Activated CD4-positive, alpha-beta T cell treated with anti-CD3 and anti-CD28 coated beads, Interleukin-2, Interleukin-6, amounts not matched to agents 100 ng/mL and 50 ng/mL, durations not matched to agents 16 hours and 8 hours (primary cell): Measurements from ENCODE around the gene TBC1D23.
"Not testable (repeated sequence)": the region's sequence is repeated elsewhere in the genome, so short reads cannot be mapped to it uniquely, and the experiment has no call there.

Experiments used
- DNase-seq: peaks from one replicate; pipeline ENCODE4 v3.0.0-alpha.2; 2020

The TBC1D23 gene

GRCh38 chr3:100260685-100261484 lies at the start of gene TBC1D23:
Gene TBC1D23 (plus strand): TSS chr3:100260992. CDS start chr3:100261019, 27 bp downstream.
- DNase-seq = peak; percentile 99

DNA sequence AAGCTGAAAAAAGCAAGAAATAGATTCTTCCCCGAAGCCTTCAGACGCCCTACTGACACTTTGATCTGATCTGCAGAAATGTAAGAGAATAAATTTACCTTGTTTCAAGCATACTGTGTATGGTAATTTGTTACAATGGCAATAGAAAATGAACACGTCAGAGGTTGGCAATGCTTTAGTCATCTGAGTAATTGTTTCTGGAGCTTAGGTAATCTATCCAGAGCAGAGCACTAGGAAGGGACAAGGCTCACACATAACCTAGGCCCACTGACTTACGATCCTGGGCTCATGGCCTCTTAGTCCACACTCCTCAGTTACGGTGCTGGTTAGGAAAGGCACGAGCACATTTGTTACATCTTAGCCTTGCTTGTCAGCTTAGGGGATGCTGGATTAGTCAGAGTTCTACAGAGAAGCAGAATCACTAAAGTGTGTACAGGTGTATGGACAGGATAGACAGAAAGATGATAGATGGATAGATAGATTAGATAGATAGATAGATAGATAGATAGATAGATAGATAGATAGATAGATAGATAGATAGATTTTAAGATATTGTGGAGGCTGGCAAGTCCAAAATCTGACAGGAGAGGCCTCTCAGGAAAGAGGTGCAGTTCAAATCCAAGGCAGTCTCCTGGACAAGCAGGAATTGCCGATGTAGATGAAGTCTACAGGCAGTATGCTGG lies 46.8 kb upstream of the TBC1D23 start:
- no peak for DNase-seq

GRCh38 chr3:100214574-100214964 lies 46.2 kb upstream of the TBC1D23 start:
- no peak for DNase-seq

DNA sequence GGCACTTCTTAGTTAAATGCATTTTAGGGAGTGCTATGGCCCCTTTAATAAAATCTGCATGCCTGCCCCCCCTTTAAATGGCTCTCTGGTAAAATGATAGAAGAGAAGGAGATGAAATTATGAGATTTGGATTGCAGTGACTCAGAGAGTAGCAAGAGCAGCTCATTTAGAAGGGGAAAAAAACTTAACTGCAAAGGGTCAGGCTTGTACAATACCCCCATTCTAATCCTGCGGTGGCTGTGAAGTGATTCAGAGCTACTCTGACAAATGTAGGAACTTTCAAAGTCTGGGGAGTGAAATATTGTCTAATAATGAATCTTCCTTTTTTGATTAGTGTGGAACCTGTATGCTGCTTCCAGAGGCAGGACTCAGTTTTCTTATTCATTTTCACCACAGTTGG lies 44.1 kb upstream of the TBC1D23 start:
- DNase-seq = no peak

DNA sequence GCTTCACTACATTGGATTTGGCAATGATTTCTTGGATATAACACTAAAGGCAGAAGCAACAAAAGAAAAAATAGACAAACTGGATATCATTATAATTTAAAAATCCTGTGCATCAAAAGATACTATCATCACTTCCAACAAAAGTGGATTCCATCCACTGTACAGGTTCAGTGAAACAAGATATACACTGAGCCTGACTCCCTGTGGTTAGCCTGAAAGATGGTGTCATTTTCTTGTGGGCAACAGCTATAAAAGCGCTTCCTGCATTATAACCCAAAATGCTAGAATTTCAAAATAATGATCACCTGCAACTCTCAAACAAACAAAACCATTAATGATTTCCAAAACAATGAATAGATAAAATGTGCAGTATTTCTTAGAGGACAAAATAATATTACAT lies 39.6 kb upstream of the TBC1D23 start:
- no peak for DNase-seq

DNA sequence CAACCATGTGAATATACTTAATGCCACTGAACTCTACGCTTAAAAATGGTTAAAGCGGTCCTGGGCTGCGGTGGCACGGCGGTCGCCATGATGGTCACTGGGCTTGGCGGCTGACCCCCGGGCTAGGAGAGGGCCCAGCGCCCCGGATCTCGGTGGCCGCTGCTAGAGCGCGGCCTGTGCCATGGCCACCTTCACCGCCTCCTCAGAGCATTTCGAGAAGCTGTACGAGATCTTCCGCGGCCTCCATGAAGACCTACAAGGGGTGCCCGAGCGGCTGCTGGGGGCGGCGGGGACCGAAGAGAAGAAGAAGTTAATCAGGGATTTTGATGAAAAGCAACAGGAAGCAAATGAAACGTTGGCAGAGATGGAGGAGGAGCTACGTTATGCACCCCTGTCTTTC lies 35.6 kb upstream of the TBC1D23 start:
- DNase-seq = no peak

GRCh38 chr3:100225883-100226282 lies 34.9 kb upstream of the TBC1D23 start:
- no peak for DNase-seq

DNA sequence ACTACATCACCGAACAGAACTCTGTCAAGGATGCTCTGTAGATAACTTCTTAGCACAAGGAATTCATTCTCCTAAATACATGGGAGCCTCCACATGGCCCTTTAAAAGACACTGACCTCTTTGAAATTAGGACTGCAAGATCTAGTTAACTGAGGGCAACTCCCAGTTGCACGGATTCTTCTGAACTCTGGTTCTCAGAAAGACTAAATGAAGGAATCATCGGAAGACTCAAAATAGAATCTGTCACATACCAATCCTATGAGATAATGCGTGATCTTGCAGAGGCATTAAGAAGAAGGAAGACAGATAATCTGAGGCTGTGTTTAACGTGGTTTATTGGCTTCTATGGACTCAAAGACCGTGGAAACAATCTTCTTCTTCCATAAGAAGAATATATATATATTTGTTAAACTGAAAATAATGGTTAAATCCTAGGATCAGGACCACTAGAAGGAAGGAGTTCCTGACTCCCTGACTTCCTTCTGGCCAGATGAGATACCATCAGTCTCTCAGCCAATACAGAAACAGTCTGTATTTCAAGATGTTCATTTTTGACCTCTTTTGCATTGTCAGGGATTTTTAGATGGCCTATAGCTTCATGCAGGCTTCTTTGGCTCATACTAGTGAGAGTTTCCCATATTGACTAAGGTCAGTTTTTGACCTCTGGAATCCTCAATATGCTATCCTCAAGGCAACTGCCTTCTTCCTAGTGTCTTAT lies 33.9 kb upstream of the TBC1D23 start:
- no peak for DNase-seq

GRCh38 chr3:100227511-100227921 lies 33.3 kb upstream of the TBC1D23 start:
- no peak for DNase-seq

- no peak for DNase-seq
These were observed 32.5 kb upstream of the TBC1D23 start for GRCh38 chr3:100228247-100228646.

DNA sequence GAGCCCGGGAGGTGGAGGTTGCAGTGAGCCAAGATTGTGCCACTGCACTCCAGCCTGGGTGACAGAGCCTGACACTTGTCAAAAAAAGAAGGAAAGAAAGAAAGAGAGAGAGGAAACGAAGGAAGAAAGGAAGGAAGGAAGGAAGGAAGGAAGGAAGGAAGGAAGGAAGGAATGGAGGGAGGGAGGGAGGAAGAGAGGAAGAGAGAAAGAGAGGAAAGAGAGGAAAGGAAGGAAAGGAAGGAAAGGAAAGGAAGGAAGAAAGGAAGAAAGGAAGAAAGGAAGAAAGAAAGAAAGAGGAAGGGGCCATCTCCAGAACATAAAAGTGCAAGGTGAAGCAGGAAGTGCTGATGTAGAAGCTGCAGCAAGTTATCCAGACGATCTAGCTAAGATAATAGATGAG lies 31.6 kb upstream of the TBC1D23 start:
- not testable (repeated sequence) for DNase-seq

DNA sequence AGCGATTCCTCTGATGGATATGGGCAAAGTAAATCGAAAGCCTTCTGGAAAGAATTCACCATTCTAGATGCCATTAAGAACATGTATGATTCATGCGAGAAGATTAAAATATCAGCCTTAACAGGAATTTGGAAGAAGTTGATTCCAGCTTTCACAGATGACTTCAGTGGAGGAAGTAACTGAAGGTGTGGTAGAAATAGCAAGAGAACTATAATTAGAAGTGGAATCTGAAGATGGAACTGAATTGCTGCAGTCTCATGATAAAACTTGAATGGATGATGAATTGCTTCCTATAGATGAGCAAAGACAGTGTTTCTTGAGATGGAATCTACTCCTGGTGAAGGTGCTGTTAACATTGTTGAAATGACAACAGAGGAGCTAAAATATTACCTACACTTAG lies 30.1 kb upstream of the TBC1D23 start:
- DNase-seq = no peak

DNA sequence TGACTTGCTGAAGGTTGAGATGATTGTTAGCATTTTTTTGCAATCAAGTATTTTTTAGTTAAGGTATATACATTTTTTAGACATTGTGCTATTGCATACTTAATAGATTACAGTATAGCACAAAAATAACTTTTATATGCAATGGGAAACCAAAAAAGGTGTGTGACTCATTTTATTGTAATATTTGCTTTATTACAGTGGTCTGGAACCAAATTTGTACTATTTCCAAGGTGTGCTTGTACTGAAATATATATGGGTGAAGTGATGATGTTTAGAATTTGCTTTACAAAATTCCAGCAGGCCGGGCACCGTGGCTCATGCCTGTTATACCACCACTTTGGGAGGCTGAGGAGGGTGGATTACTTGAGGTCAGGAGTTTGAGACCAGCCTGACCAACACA lies 29.1 kb upstream of the TBC1D23 start:
- DNase-seq = no peak

DNA sequence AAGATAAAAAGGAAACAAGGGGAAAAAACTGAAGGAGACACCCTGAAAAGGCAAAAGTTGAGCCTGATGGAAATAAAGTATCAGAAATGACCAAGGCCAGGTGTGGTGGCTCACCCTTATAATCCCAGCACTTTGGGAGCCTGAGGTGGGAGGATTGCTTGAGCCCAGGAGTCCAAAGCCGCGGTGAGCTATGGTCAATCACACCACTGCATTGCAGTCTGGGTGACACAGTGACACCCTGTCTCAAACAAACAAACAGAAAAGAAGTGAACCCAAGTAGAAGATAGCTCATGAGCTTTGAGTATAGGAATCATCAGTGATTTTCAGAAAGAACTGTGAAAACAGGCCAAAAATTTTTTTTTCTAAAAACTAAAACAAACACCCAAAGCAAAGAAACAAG lies 26.4 kb upstream of the TBC1D23 start:
- DNase-seq = no peak

DNA sequence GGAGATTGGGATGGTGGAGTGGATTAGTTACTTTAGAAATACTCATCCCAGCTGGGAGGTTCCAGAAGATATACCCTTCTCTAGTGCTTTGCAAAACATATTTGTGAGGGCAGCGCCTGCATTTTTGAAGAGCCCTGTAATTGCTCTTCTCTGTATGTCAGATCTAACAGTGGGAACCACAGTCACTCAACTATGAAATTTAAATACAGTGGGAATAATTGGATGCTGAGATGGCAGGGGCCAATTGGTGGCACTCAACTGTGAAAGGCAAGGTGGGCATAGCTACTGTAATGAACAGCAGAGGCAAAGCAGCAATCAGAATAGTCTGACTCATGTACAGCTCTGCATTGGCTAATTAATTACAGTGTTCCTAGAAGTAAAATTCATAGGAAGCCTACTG lies 22.2 kb upstream of the TBC1D23 start:
- DNase-seq = no peak

DNA sequence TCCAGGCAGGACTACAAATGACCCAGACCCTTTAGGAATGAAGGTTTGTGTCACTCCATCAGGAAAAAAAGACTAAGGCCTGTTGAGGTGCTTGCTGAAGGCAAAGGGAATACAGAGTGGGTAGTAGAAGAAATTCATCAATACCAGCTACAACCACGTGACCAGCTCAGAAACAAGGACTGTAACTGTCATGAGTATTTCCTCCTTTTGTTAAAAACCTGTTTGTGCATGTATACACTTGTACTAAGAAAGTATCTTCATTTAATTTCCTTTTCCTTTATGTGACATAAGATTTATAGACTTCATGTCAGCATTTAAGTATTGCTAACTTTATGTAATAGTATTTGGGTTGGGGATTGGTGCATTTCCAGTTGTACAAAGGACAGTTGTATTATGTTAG lies 18.3 kb upstream of the TBC1D23 start:
- not testable (repeated sequence) for DNase-seq

- no peak for DNase-seq
These were observed 16.5 kb upstream of the TBC1D23 start for GRCh38 chr3:100244264-100244663.

DNA sequence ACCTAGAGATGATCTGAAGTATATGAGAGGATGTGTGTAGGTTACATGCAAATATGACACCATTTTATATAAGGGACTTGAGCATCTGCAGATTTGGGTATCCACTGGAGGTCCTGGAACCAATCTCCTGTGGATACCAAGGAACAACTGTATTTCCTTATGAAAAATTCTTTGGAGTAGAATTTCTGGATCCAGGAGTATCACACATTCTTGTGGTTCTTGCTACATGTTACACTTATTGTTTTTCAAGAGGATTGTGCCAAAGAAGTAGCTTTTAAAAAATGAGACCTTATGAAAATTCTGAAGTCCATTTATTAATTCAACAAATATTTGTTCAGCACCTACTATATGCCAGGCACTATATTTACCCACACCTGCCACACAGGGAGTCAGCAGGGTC lies 15.7 kb upstream of the TBC1D23 start:
- no peak for DNase-seq

- peak; percentile 53 for DNase-seq
These were observed 14.9 kb upstream of the TBC1D23 start for GRCh38 chr3:100245927-100246326.

DNA sequence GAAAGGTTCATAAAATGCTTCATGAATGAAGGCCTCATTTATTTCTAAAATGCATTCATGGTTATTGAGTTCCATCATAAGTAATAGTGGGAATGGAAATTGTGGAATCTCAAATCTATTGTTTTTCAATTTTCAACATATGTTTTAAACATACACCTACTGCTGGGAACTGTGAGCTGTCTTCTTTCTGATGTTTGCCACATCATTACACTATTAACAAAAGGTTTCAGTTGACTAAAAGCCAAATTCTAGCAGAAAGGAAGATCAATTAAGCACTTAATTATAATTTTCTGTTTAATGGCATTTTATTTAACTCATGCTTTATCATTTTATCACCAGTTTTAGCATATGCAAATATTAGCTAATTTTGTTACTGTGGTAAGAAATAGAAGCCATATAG lies 13.8 kb upstream of the TBC1D23 start:
- DNase-seq = no peak

GRCh38 chr3:100252001-100252400 lies 8.8 kb upstream of the TBC1D23 start:
- DNase-seq = no peak

GRCh38 chr3:100254168-100254777 lies 6.5 kb upstream of the TBC1D23 start:
- peak; percentile 63 for DNase-seq

DNA sequence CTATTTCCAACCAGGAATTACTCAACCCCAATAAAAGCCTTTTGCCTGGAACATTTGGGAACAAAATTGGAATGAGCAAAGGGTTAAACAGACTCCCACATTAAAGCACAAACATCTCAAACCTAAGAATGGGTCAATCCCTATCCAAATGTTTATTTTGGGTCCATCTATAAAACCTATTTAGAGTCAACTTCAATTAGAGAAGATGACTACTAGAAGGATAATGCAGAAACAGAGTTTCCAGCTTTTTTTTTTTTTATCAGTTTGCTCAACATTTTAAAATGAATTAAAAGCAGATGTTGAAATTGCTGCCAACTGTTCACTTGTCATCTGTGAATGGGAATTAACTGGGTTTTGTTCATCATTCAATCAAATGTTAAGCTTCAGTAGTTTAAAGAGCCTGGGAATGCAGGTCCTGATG lies 4.1 kb upstream of the TBC1D23 start:
- no peak for DNase-seq
